GOT3 (cell line): Measurements from ENCODE around the gene SKIL.

ENCODE experiments used
- DNase-seq: peaks from one replicate; lab custom pipeline; 2025; ENCODE audit warnings: mixed read lengths; lab: John Stamatoyannopoulos, UW

The SKIL gene

DNA sequence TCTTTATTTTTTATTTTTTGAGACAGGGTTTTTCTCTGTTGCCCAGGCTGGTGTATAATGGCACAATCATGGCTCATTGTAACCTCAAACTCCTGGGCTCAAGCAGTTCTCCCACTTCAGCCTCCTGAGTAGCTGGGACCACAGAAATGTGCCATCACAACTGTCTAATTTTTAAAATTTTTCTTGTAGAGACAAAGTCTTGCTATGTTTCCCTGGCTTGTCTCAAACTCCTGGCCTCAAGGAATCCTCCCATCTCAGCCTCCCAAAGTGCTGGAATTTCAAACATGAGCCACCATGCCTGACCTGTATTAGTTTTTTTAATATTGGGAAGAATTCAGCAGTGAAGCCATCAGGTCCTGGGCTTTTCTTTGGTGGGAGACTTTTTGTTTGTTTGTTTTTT lies 47.6 kb downstream of the SKIL start:
- no peak for DNase-seq

DNA sequence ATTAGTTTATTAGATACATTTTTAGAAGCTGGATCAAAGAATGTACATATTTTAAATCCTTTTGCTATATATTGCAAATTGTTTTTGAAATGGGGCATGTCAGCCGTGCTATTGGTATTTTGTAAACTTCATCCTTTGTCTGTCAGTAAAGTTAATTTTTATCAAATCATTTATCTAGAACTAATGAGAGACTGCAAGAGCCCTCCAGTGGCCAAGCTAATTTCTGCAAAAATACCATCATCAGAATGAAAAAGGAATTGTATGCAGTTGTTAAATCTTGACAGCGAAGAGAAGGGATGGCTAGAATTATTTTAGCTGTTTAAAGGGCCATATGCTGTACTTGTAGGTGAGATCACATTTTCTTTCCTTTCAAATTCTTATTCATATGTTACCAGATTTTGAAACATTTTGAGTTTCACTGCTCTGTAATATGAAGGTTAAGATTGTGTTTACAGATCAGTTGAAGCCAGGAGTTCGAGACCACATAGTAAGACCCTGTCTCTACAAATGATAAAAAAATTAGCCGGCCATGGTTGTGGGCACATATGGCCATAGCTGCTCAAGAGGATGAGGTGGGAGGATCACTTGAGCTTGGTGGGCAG lies 53.0 kb downstream of the SKIL start:
- DNase-seq: no peak

DNA sequence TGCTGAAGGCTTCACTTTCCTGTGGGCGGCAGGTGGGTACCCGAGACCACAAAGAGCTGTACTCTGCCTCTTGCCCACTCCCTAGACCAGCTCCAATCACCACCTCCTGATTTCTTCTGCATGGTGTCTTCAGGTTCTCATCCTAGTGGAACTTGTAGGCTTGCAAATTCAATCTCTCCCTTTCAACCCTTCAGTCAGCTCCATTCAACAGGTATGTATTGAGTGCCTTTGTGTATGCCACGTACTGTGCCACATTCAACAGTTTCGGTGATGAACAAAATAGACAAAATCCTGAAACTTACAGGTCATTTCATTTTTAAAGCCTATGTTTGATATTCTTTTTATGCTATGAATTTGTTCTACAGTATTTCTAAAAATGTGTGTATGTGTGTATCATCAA lies 55.8 kb downstream of the SKIL start:
- DNase-seq: no peak

DNA sequence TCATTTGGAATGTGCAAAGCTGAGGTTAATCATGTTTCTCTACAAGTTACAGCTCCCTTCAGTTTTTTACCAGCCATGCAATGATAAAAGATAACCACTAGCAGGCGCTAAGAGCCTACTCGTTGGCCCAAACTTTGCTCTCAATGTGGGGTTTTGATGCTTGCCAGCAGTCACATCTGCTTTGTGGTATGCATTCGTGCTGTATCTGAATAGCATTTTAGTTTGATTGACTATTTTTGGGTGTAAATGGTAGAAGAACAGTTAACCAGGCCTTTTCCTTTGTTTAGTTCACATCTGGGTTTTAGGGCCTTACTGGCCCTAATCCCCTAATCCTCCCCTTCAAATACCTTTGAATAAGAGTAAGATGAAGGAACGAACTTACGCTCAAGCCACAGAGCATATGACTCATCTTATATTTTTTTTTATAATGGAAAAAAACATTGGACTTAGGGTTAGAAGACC lies 56.7 kb downstream of the SKIL start:
- no peak for DNase-seq

DNA sequence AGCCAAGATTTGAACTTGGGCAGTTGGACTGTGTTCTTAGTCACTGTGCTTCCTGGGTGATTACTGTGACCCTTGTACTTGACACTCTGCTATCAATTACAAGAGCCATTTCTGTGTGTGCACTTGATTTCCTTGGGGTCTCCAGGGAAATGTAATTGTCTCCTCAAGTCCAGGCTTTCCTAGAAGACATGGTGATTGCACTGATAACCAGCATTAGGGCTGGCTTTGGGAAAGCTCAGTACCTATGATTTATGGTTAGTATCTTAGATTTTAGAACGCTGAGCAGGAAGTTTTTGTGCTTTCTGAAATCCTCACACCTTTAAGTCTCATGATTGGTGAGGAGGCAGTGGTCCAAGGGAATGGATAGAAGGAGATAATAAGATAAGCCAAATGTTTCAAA lies 59.6 kb downstream of the SKIL start:
- DNase-seq: no peak

DNA sequence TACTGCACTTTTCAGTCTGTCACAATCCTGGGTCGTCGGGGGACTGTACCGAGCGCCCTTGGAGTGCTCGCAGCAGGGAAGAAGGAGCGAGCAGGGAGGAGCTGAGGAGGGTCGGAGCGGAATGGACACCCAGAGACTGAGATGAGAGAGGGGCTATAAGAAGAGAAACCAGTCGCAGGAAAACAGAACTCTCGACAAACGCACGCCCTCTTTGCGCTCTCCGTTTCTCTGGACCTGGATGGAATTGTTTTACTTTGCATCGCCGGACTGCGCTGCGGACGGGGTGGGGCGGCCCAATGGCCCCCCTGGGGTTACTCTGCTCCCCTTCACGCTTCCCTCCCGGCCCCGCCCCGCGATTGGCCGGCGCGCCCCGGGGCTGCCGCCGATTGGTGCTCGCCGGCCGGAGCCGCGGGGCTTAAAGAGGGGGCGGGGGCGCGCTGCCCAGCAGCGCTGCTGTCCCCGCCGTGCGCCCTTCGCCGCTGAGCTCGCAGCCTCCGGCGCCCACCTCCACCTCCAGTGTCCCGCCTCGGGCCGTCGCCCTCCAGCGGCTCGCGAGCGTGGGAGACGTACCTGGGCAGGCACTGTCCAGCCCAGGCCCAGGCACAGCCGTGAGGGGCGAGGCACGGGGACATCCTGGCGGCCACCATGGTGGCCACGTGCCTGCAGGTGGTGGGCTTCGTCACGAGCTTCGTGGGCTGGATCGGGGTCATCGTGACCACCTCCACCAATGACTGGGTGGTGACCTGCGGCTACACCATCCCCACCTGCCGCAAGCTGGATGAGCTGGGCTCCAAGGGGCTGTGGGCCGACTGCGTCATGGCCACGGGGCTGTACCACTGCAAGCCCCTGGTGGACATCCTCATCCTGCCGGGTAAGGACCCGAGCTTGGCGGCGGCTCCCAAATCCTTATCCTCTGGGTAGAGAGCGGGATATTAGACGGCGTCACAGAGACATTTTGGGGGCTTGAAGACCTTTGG lies 61.2 kb downstream of the SKIL start, which contains the start of gene CLDN11:
Gene CLDN11, plus strand, starts transcription at position 447 of the 977 bp plus-strand sequence. Its CDS starts 199 bp downstream, at position 646.
- peak; percentile 65 for DNase-seq

DNA sequence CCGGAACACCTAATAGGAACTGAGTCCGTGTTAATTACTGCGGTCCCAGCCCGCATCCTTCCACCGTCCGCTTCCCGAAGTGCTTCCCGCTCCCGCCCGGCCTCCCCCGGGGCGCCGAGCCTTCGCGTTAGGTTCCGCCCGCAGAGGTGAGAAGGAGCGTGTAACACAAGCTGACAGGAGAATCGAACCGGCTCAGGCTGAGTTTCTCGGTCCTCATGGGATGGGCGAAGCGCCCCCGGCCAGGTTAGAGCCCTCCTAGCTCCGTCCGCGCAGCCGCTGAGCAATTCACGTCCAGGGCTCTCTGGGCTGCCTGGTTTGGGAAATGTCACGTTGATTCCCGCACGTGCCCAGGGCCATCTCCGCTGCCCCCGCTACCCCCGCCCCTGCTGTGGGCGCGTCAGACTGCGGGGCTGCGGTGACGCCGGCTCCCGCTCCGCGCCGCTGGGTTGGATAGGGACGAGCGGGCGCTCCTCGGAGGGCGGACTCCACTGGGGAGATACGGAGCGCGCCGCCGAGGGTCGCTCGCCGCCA lies 62.1 kb downstream of the SKIL start:
- no peak for DNase-seq

DNA sequence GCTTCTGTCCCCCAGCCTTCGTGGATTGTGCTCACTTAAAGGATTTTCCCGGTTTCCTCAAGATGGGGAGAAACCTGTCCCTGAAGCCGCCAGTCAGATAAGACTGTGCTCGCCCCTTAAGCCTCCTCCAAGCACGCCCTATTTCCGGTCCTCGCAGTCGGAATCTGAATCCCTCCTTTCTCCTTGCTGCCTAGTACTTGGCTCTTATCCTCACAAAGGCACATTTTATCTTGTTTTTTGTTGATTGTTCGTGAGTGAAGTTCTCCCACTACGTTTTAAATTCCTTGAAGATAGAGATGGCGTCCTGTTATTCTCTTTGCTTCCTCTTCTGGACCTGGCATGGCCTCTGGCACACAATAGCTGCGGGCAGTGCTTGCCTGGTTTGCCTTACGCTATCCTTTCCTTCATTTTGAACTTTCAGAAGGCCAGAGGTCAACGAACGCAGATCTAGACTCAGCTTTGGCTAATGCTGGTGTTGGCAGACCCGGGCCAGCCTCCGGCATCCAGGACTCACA lies 62.8 kb downstream of the SKIL start:
- no peak for DNase-seq

DNA sequence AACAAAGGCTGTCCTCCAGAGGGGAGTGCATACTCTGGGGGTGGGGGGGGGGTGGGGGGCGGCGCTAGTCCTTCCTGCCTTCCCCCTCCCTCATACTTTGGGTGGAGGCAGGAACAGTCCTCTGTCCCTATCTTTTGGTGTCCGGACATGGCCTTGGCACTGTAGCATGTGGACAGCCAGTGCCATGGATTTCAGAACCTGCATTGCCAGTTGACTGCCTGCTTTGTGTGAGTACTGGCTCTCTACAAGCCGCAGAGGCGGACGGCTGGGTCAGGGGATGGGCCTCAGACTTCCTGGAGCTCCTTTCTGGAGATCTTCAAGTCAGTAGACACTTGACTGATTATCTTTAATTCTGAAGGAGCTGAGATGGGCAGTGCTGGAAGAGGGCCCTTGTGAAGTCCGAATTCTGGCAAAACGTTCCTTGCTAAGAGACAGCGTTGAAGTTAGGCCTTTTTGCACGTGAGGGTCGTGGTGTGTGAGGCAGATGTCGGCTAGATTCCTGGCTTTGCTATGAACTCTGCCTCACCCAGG lies 63.7 kb downstream of the SKIL start:
- no peak for DNase-seq

DNA sequence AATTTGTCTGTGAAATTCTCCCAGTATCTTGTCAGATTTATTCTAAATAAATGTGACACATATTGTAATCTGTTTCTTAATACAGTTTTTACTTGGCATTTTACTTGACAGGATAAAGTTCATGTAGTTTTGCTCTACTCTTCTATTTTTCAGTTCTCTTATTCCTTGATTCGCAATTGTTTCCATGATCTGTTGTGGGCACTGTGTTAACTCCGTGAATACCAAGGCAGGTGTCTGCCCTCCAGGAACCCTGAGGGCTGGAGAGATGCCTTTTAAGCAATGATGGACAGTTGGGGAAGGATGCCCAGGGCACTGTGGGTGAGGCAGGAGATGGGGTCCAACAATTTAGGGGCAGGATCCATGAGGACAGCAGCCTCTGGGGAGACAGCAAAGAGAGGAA lies 64.2 kb downstream of the SKIL start:
- no peak for DNase-seq

DNA sequence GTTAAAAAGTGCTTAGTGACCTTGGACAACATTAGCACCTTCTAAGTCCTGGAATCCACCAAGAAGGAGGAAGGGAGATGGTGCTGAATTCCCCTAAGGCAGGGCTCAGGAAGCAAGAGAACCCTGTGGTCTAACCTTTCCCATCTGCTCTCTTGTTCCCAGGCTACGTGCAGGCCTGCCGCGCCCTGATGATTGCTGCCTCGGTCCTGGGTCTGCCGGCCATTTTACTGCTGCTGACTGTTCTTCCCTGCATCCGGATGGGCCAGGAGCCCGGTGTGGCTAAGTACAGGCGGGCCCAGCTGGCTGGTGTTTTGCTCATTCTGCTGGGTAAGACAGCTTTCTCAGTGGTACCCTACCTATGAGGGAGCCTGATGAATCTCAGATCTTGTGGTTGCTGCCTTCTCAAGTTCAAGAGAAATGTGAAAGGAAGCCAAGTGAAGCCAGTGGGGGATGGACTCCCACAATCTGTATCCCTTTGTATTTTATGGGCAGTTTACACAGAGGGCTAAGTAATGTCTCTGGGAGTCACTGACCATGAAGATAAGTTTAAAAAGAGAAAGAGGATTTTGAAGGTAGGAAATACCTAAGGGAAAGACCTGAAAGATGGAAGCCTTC lies 65.6 kb downstream of the SKIL start:
- no peak for DNase-seq

DNA sequence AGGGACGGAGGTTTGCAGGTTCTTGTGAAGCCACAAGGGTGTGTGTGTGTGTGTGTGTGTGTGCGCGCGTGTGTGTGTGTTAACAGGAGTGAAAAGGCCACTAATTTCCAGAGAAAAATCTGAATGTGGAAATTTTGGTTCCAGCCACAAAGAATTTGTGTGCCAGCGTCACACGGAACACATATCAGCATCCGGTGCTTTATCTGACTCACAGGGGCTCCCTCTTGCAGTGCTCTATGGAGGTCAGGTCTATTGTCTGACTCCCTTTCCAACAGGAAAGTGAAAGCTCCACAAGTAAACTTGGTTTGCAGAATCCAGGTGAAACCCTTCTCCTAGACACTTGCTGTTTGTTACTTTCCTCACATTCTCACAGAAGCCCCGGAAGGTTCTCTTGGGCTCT lies 67.4 kb downstream of the SKIL start:
- DNase-seq: no peak

DNA sequence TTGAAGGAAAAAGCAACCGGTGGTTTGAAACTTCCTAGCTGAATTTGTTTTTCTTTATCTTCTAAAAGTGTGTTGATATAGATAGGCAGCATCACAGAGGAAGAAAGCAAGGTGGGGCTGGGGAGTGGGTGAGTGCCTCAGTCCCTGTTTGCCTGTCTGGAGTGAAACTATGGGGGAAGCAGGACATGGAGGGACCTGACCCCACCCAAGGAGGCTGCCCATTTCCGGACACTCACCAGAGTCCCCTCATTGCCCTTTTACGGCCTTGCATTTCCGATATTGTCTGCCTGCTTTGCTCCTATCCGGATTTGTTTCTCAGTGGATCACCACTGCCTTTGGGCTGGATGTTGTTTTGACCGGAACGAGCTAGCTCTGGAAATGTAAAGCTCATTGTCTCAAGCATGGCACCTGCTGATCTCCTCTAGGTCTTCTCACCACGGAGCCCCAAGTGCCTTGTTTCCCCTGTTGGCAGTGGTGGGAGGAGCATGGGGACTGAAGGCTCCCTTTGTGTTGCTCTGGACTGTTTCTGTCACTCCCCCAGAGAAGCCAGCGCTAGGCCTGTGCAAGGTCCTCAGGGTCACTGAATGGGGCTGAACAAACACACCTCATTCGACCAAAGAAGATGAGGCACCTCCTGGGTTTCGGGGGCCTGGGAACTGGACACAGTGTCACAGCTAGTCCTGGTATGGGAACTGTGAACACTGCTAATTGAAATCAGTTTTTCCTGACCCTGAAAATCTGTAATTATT lies 68.2 kb downstream of the SKIL start:
- DNase-seq: no peak

DNA sequence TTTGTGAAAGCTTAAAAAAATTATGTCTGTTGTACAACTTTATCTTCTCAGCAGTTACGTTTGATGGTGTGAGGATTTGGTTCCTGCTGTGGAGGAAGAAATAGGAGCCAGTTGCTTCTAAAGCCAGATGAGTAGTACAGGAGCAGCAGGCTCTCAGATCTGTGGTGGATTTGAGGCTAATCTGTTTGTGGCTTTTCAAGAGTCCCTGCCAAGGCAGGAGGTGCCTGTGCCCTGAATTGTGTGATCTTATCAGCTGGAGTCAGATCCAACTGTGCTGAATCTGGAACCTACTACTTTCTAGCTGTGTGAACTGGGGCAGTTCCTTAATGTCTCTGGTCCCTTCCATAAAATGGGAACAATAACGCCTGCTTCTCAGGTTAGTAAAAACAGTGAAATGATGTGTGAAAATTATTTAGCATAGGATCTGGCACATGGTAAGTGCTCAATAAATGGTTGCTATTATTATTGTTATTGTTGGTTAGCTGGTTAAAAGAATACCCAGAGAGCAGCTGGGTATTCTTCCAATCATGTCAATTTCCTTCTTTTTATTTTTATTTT lies 68.8 kb downstream of the SKIL start:
- DNase-seq: no peak

DNA sequence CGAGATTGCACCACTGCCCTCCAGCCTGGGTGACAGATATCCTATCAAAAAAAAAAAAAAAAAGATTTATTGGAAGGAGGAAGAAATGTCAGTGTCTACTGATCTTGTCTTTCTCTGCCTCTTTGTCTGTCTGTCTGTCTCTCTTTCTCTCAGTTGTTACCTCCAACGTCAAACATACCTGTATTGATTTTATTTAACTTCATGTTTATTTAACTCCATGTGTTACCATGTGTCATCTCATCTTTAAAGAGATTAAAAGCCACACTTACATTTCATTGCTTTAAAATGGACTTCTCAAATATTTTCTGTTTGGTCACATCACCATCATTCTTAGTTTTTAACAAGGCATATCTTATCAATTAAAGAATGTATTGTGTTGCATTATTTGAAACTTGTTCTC lies 70.6 kb downstream of the SKIL start:
- no peak for DNase-seq

DNA sequence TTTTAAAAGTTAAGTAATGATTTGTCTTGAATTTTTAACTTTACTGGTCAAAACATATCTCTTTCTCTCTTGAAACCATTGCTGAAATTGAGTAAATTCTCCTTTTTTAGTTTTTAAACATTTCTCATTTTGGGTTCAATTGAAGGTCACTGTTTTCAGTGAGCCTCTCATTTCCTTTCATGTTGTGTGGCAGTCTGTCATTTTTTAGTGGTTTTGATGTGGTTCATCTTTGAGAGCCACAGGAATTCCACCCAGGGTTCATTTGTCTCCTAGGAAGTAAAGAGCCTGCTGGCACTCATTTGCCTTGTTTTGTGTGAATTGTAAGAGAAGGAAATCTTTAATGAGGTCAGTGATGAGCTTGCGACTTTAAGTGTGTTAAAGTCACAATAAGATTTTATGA lies 71.5 kb downstream of the SKIL start:
- DNase-seq: no peak

DNA sequence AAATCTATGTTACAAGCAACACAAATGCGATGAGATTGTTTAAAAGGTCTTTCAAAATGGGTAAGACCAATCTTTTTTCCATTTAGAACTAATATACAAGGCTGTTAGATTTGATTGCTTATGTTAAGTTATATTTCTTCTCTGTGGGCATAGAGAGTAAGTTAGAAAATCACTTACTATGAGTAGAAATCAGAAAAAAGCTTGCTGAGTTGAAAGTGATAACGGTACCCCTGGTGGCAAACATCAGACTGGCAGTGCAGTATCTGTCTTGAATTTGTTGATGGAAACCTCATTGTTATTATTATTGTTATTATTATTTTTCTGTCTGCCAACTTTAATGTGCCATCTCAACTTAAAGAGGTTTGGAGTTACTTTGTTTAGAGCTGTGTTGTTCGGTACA lies 73.5 kb downstream of the SKIL start:
- DNase-seq: no peak

DNA sequence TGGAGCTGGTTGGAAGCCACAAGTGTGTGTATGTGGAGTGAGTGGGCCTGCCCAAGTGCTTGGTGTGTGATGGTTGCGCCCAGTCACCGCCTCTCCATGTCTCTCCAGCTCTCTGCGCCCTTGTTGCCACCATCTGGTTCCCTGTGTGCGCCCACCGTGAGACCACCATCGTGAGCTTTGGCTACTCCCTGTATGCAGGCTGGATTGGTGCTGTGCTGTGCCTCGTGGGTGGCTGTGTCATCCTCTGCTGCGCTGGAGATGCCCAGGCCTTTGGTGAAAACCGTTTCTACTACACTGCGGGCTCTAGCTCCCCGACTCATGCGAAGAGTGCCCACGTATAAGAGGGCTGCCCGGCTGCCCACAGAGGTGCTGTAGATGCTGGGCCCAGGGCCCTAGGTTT lies 74.9 kb downstream of the SKIL start:
- DNase-seq: no peak

DNA sequence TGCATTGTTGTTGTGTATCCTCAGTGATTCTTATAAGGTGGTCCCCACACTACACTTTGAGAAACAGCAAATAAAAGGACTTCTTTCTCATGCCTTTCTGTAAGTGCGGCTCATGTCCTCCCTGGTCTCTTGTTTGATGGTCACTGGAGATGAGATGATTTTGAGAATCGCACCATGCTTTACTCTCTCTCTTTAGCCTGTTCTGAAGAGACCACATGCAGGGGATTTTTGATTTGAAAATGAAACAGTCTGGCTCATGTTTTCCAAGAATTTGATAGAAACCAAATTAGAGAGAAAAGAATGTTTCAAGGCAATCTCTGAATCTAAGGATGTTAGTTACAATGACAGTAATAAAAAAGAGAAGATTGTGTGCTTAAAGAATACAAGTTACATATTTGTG lies 79.2 kb downstream of the SKIL start:
- DNase-seq: no peak

DNA sequence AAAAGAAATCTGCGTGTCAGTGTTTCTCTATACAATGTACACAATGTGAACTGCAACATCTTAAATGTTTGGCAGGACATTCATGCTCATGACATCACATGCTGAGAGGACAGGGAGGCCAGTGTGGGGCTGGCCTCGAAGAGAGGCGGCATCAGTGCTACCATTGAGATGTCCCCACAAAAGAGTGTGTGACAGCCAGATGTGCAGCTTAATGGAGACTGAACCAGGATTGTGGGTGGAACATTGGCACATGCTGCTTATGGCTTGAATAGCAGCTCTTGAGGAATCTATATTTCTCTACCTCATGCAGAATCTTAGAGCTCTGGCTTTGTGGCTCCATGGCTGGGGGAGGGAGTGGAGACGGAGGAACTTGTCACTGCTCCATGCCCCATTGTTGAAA lies 79.7 kb downstream of the SKIL start:
- no peak for DNase-seq
